Immature natural killer cell (primary cell): ENCODE data around the gene LMO1. TPM values are rescaled to one million over a fixed set of nuclear protein-coding genes. Genes with fewer than 3 reads are reported as not detected.

Experiments
- DNase-seq, 3 donors: peaks; one replicate each; pipeline ENCODE4 v3.0.0; 2022; ENCODE audit warnings: mixed read lengths in 1 of 3
- H3K27ac Mint-ChIP-seq, 6 donors: one replicate each; pipeline ENCODE4 v1.8.0; 2020; ENCODE audit warnings: mixed read lengths in 6 of 6, mild to moderate bottlenecking in 5 of 6, inconsistent platforms in 4 of 6, moderate library complexity in 3 of 6
- H3K27me3 Mint-ChIP-seq, 3 donors: one replicate each; pipeline ENCODE4 v1.8.0; 2020 to 2021; ENCODE audit warnings: low read depth in 3 of 3, mild to moderate bottlenecking in 3 of 3, mixed read lengths in 3 of 3, moderate library complexity in 3 of 3, inconsistent platforms in 1 of 3
- H3K36me3 Mint-ChIP-seq, 3 donors: one replicate each; pipeline ENCODE4 v1.8.0; 2020; ENCODE audit warnings: mixed read lengths in 3 of 3, inconsistent platforms in 2 of 3, mild to moderate bottlenecking in 2 of 3
- H3K4me1 Mint-ChIP-seq, 2 donors: one replicate each; pipeline ENCODE4 v1.8.0; 2020; ENCODE audit warnings: inconsistent platforms in 2 of 2, mild to moderate bottlenecking in 2 of 2, mixed read lengths in 2 of 2, moderate library complexity in 1 of 2
- H3K4me3 Mint-ChIP-seq, 5 donors: one replicate each; pipeline ENCODE4 v1.8.0; 2020; ENCODE audit warnings: mild to moderate bottlenecking in 5 of 5, mixed read lengths in 5 of 5, inconsistent platforms in 3 of 5, moderate library complexity in 3 of 5
- H3K9me3 Mint-ChIP-seq, 6 donors: one replicate each; pipeline ENCODE4 v1.8.0; 2020; ENCODE audit warnings: mild to moderate bottlenecking in 6 of 6, mixed read lengths in 6 of 6, inconsistent platforms in 4 of 6, moderate library complexity in 3 of 6
- polyA plus RNA-seq, 3 donors: library from polyadenylated mRNA; unstranded; fragments of 300-500 nt; fragmentation: Illumina TruSeq; gene quantifications; one replicate each; pipeline ENCODE4 v1.2.3, GENCODE V29; 2021

Gene LMO1
- polyA plus RNA-seq: not detected

DNA sequence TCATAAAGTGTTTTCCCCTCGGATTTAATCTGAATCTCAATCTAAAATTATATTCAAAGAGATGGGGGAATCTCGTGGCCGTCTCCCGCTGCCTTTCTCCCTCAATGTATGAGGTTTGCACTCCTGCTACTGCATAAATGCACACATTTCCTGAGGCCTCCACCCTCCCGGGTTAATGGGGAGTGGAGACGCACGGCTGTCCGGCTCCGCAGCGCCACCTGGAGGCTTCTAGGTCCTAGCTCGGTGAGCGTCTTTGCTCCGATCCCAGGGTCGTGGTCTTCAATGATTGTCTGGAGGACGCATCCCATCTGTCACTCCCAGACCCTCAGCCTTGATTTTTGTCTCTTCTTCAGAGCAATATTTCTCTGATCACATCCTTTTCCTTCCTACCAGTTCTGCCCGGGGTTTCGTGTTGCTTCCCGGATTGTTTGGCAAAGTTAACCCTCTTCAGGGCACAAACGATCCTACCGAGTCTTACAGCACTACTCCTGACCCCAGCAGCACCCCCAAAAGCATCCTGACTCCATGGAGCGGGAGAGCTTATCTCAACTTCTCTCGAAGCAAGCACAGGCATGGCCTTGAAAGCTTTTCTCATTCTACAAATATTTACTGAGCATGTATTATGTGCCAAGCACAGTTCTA lies at the start of gene LMO1:
TSS of gene LMO1 (minus strand) at position 110 of the 642 bp plus-strand sequence. CDS start 516 bp downstream, outside the sequence.
- peak within 1 kb of the TSS; percentile 40 to 73 (median 68) for H3K4me3 Mint-ChIP-seq
- H3K27me3 Mint-ChIP-seq: peaks cover 7 to 30% (median 15%) of the 10 kb centered on the region in 3 donors
- peaks cover 10 to 21% of the 10 kb centered on the region in 2 donors for H3K4me1 Mint-ChIP-seq
- peak; percentile 9 to 24 (median 21) for DNase-seq
- no peak within 1 kb of the TSS for H3K27ac Mint-ChIP-seq
- peaks cover 0 to 2% (median 0%) of the 10 kb centered on the region in 6 donors for H3K9me3 Mint-ChIP-seq
- no peaks in the 10 kb centered on the region for H3K36me3 Mint-ChIP-seq

DNA sequence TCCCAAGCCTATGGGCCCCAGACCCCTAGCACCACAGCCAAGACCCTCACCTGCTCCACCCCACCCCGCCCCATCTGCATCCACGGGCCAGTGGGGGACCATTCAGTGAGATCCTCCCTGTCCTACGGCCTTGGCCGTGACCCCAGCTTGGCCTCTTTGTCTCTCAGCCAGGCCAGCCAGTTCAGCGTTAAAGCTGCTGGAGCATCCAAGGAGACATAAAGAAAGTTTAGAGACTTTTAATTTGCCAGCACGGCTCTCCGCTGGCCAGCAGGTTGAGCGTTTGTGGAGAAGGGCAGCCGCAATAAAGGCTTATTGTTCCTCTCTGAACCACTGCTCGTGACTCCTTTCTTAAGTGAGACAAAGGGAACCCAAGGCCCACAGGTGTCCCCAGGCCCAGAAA lies 49.3 kb upstream of the LMO1 start:
- Mint-ChIP-seq H3K27me3 (peaks cover 0 to 5% (median 0%) of the 10 kb centered on the region in 3 donors), H3K4me3 (no peak overlapping the region), H3K9me3 (no peaks in the 10 kb centered on the region), H3K4me1 (no peaks in the 10 kb centered on the region), H3K27ac (no peak overlapping the region), H3K36me3 (no peaks in the 10 kb centered on the region)
- DNase-seq: no peak

DNA sequence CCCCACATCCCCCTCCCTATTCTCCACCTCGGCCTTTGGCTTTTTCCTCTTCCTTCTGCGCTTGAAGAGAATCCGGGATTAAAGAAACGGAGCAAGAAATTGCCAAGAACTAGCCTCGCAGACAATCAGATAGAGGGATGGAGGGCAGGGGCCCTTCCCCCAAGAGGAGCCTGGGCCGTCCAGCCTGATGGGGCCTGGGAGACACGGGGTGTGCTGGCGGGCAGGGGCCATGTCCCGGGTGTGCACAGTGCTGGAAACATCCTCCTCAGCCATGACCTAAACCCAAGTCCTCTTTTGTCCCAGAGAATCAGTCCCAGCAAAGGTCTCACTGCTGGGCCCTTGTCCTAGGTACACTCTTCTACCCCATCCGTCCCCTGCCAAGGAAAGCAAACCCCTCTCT lies 47.7 kb upstream of the LMO1 start:
- H3K36me3 Mint-ChIP-seq: no peaks in the 10 kb centered on the region
- H3K27me3 Mint-ChIP-seq: no peaks in the 10 kb centered on the region
- no peaks in the 10 kb centered on the region for H3K4me1 Mint-ChIP-seq
- no peak overlapping the region for H3K27ac Mint-ChIP-seq
- H3K9me3 Mint-ChIP-seq: no peaks in the 10 kb centered on the region
- no peak for DNase-seq
- no peak overlapping the region for H3K4me3 Mint-ChIP-seq

DNA sequence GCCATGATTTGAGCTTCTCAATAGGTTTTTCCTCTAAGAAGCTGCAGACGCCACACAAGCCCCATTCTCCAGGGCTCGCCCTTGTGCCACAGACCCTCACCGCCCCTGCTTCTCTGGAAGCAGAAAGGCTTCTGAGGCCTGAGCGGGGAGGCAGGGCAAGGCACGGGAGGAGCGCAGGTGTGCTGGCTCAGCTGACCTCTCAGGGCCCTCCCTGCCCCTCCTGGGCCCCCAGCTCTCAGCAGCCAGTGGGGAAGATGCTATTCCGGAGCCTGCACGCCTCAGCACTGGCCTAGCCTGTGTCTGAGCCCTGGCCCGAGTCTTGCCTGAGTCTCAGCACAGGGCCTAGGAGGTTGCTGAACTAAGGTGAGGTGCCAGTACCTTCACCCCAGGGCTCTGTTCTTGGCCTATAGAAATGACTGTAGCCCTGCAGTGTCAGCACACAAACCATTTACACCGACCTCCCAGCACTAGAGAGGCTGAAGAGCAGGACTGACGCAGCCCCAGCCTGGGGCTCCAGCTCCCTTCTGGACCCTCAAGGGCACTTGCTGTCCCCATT lies 47.1 kb upstream of the LMO1 start:
- Mint-ChIP-seq H3K36me3 (no peaks in the 10 kb centered on the region), H3K27me3 (no peaks in the 10 kb centered on the region), H3K4me3 (no peak overlapping the region), H3K27ac (no peak overlapping the region), H3K9me3 (no peaks in the 10 kb centered on the region), H3K4me1 (no peaks in the 10 kb centered on the region)
- no peak for DNase-seq

DNA sequence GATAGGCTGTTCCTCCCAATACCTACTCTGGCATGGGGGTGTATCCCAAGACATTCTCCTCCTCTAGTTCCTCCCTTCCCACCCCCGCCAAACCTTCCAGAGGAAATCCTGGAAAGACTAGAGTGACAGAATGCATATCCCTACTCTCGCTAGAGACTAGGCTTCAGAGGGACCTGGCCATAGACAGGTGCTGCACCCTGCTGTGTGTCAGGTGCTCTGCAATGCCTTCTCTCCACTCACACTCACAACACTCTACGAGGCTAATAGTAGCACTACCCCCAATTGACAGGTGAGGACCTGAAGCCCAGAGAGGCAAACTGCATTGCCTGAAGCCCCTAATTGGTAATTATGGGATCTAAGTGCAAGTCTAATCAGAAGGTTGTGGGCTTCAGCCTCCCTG lies 46.2 kb upstream of the LMO1 start:
- no peak overlapping the region for H3K4me3 Mint-ChIP-seq
- peaks cover 0 to 2% (median under 1%) of the 10 kb centered on the region in 3 donors for H3K27me3 Mint-ChIP-seq
- no peak for DNase-seq
- H3K9me3 Mint-ChIP-seq: no peaks in the 10 kb centered on the region
- no peaks in the 10 kb centered on the region for H3K4me1 Mint-ChIP-seq
- no peak overlapping the region for H3K27ac Mint-ChIP-seq
- H3K36me3 Mint-ChIP-seq: no peaks in the 10 kb centered on the region

DNA sequence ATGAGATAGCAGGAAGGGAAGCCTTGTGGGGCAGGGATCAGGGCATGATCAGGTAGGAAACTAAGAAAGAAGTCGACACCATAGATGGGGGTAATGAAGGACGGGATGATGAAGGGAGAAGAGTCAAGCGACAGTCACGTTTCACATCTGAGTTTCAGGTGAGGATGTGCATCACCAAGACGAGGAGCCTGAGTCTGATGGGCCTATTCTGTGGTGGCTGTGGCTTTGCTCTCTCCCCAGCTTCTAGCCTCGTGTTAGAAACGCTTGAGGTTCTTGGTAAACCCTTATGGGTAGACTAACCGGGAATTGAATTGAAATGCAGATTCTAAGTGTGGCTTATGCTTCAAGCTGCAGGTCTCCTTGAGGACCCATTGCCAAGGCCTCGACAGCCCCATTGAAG lies 45.6 kb upstream of the LMO1 start:
- Mint-ChIP-seq H3K9me3 (peaks cover 0 to 1% (median 0%) of the 10 kb centered on the region in 6 donors), H3K36me3 (no peaks in the 10 kb centered on the region), H3K27me3 (peaks cover 2 to 4% (median 3%) of the 10 kb centered on the region in 3 donors), H3K4me3 (no peak overlapping the region), H3K4me1 (no peaks in the 10 kb centered on the region), H3K27ac (no peak overlapping the region)
- DNase-seq: no peak

DNA sequence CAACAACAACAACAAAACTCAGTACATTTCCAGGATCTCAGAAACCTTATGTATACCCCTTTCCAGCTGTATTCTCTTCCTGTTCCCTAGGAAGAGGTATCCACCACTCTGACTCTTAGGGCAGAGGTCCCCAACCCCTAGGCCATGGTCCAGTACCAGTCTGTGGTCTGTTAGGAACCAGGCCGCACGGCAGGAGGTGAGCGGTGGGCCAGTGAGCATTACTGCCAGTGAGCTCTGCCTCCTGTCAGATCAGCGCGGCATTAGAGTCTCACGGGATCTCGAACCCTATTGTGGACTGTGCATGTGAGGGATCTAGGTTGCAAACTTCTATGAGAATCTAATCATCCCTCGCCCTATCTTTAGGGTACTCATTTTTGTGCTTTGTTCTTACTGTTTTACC lies 43.9 kb upstream of the LMO1 start:
- no peak overlapping the region for H3K27ac Mint-ChIP-seq

DNA sequence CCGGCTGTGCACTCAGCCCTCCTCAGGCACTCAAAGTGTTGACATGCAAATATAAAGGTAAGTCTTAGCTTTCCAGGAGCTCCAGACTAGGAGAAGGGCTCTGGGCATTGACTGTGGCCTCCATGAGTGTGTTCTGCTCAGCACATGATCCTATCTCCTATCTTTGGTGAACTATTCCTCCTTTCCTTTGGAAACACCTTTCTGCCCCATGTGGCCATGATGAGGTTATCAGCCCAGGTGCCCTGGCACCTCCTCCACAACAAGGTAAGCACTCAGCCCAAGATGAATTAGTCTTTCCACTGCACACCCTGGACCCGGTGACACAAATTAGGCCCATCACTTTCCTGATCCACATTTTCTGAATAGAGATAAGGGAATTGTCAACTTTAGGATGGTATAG lies 37.9 kb upstream of the LMO1 start:
- Mint-ChIP-seq H3K27ac (no peak overlapping the region), H3K9me3 (peaks cover 0 to 5% (median under 1%) of the 10 kb centered on the region in 6 donors), H3K27me3 (peaks cover 4 to 9% (median 6%) of the 10 kb centered on the region in 3 donors), H3K4me1 (no peaks in the 10 kb centered on the region), H3K36me3 (no peaks in the 10 kb centered on the region), H3K4me3 (no peak overlapping the region)
- DNase-seq: no peak

More for the DNA sequence above, 43.9 kb upstream of the LMO1 start:
- H3K36me3 Mint-ChIP-seq: no peaks in the 10 kb centered on the region
- peaks cover 2 to 6% (median 4%) of the 10 kb centered on the region in 3 donors for H3K27me3 Mint-ChIP-seq
- H3K4me3 Mint-ChIP-seq: no peak overlapping the region
- H3K4me1 Mint-ChIP-seq: no peaks in the 10 kb centered on the region
- H3K9me3 Mint-ChIP-seq: peaks cover 0 to 5% (median 0%) of the 10 kb centered on the region in 6 donors
- no peak for DNase-seq

DNA sequence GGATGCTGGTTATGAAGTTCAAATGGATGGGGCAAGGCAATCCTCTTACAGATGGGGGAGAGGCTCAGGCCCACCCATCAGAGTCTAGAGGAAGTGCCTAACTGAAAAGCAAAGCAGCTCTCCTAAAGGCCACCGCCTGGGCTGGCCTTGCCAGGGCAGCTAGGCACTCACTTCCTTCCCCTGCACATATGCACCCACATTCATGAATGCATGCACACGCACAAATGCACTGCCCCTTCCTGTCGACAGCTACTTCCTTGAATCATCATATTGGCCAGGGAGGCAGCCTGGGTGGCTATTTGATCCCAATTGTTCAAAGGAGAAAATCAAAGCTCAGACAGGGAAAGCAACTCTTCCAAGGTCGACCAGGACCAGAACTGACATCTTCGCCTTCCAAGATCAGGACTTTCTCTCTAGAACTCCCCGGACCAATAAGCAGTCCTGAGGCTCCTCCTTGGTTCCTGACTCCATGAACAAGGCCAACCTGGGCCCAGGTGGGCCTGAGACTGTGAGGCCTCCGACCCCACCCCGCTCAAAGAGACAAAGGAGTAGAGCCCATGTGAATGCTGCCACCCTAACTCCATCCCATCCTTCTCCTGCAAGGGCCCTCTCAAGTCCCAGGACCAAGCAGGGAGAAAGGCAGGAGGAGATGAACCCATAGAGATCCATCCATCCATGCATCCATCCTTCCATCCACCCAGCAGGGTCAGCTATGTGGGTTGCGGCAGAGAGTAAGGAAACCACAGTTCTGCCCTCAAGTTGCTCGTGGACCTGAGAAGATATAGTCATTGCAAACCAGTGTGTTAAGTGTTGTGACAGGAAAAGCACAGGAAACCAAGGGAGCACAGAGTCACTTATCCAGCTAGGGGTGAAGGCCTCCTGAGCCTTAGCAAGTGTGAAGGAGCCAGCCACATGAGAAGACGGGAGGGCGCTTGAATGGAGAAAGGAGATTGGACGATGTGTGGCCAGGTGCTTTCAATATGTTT lies 35.4 kb upstream of the LMO1 start:
- no peaks in the 10 kb centered on the region for H3K36me3 Mint-ChIP-seq
- no peaks in the 10 kb centered on the region for H3K4me1 Mint-ChIP-seq
- H3K9me3 Mint-ChIP-seq: peaks cover 0 to 5% (median 0%) of the 10 kb centered on the region in 6 donors
- no peak for DNase-seq
- no peak overlapping the region for H3K27ac Mint-ChIP-seq
- peaks cover 0 to 6% (median 4%) of the 10 kb centered on the region in 3 donors for H3K27me3 Mint-ChIP-seq
- H3K4me3 Mint-ChIP-seq: no peak overlapping the region

DNA sequence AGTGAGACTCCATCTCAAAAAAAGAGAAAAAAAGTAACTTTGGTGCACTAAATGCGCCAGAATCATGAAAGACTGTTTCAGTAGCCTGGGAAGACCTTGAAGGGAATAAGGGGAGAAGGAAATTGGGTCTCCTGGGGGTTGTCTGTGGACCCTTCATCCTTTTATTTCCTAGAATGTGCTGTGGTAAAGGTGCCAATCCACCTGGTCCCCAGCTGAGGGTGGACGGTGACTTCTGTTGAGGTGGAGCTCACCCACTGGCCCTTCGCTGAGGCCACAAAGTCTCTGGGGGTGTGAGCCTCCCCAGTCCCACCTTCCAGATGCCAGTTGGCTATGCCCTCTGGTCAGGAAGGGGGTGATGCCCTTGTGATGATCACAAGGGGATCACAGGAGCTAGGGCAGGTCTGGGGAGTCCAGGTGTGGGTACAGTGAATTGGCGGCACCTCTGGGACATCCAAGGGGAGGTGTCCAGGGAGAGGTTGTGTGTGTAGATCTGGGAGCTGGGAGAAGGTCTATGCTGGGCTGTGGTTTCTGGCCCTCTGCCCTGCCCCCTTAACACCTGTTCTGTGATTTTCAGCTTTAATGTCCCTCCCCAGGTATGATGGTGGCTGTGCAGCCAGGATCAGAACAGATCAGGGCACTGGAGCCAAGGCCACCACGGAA lies 34.2 kb upstream of the LMO1 start:
- Mint-ChIP-seq H3K27me3 (peaks cover 0 to 4% (median 4%) of the 10 kb centered on the region in 3 donors), H3K9me3 (peaks cover 0 to 2% (median 0%) of the 10 kb centered on the region in 6 donors), H3K4me3 (no peak overlapping the region), H3K4me1 (no peaks in the 10 kb centered on the region), H3K27ac (no peak overlapping the region), H3K36me3 (no peaks in the 10 kb centered on the region)
- DNase-seq: no peak

DNA sequence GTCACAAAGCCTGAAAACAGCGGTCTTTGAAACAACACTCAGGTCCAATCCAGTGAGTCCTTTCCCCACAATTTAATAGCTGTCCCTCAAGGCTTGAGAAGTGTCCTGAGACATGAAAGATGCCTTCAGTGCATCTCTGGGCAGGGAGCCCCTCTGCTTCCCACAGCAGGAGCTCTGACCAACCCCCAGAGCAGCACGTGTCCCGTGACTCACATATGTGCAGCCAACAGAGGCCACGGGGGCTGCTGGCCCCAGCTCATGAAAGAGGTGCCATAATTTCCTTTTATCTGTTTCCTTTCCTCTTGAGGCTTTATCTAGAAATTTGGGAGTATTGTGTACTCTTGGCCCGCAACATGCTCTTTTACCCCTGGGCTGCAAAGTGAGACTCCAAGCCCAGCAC lies 33.2 kb upstream of the LMO1 start:
- no peak overlapping the region for H3K27ac Mint-ChIP-seq
- no peak for DNase-seq
- H3K9me3 Mint-ChIP-seq: no peaks in the 10 kb centered on the region
- H3K4me3 Mint-ChIP-seq: no peak overlapping the region
- no peaks in the 10 kb centered on the region for H3K36me3 Mint-ChIP-seq
- peaks cover 0 to 4% (median 3%) of the 10 kb centered on the region in 3 donors for H3K27me3 Mint-ChIP-seq
- no peaks in the 10 kb centered on the region for H3K4me1 Mint-ChIP-seq

DNA sequence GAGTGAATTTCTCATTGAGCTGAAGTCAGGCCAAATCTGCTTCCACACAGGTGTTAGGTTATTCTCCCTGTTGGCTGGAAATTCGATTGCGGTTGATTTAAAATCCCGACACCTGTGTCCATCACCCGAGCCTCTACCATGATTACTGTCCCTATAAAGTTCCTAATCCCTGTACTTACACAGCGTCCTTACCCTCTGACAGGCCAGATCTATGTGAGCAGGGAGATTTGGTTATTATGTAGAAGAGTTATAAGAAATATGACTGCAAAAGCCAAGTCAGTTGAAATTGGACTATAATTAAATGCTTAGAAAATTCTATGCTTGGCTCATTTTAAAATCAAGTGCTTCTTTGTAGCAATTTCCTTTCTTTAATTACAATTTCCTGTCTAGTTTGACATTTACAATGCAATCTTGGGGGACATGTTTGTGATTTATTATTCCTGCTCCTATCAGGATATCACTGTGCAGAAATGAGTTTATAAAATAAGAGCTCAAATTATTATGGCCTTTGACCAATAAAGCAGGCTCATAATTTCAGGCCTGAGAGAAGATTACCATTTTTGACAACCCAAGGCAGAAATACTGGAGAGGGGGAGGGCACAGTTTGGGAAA lies 32.5 kb upstream of the LMO1 start:
- Mint-ChIP-seq H3K9me3 (no peaks in the 10 kb centered on the region), H3K4me3 (no peak overlapping the region), H3K36me3 (no peaks in the 10 kb centered on the region), H3K27me3 (peaks cover 0 to 5% (median 4%) of the 10 kb centered on the region in 3 donors), H3K27ac (no peak overlapping the region), H3K4me1 (no peaks in the 10 kb centered on the region)
- DNase-seq: no peak

DNA sequence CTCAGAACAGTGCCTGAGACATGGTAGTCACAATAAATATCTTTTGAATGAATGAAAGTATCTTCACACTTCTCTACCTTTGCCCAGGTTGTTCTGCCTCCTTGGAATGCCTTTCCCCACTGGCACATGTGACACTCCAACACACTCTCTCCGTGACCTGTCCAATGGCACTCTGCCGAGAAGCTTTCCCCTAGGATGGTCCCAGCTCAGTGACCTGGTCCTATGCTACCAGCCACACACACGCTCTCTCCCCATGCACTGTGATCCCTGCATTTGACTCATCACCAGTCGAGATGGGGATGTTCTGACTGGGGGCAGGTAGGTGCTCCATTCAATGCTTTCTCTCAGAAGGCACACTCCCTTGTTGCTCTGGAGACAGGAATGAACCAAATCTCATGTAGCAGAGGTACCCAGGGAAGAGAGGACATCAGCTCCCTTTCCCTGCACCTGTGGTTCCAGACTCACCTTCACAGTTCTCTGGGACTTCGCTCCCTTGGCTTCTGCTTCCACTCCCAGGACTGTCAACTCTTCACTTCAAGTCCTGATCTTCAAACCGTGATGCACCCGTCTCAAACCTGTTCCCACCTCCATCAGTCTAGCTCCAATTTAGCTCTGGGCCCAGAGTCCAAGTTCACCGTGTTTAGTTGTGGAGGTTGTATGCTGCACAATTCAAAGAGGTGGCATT lies 30.7 kb upstream of the LMO1 start:
- DNase-seq: no peak
- H3K27ac Mint-ChIP-seq: no peak overlapping the region
- no peaks in the 10 kb centered on the region for H3K36me3 Mint-ChIP-seq
- H3K4me3 Mint-ChIP-seq: no peak overlapping the region
- H3K27me3 Mint-ChIP-seq: peaks cover 0 to 5% (median 4%) of the 10 kb centered on the region in 3 donors
- no peaks in the 10 kb centered on the region for H3K4me1 Mint-ChIP-seq
- no peaks in the 10 kb centered on the region for H3K9me3 Mint-ChIP-seq
